Upper lobe of right lung (tissue), 1 donor: Measurements from ENCODE around the gene RNF4. TPM values are rescaled to one million over a fixed set of nuclear protein-coding genes. Genes with fewer than 3 reads are reported as not detected.

Experiments
- ATAC-seq: fragments of 200-7000 bp; cut with Tn5 transposase; one replicate; pipeline ENCODE4 v1.9.1; 2020; ENCODE audit warnings: mild to moderate bottlenecking, moderate library complexity
- DNase-seq: peaks from one replicate; pipeline ENCODE4 v3.0.0-alpha.2; 2020
- H3K27ac ChIP-seq: fragments of 200-600 bp; one replicate; pipeline ENCODE4 v1.8.0; 2022
- H3K27me3 ChIP-seq: fragments of 200-600 bp; one replicate; pipeline ENCODE4 v1.8.0; 2022; ENCODE audit warnings: mild to moderate bottlenecking
- H3K36me3 ChIP-seq: fragments of 200-600 bp; one replicate; pipeline ENCODE4 v1.8.0; 2022
- H3K4me1 ChIP-seq: fragments of 200-600 bp; one replicate; pipeline ENCODE4 v1.8.0; 2022
- H3K4me3 ChIP-seq: fragments of 200-600 bp; one replicate; pipeline ENCODE4 v1.8.0; 2022; ENCODE audit warnings: mild to moderate bottlenecking
- H3K9me3 ChIP-seq: fragments of 200-600 bp; one replicate; pipeline ENCODE4 v1.8.0; 2022
- intact Hi-C: fragments of 100-400 bp; cut with DNase I; formaldehyde crosslinking; loops from one replicate; pipeline ENCODE4 v1.11.0; 2022
- total RNA-seq: library from RNA; stranded (reverse); fragmentation: NEBNext Ultra II Directional; extraction: Animal tissue kit (Norgen Biotek cat#: 25700); gene quantifications from one replicate; pipeline ENCODE4 v1.2.1, GENCODE V29; 2021
- TF ChIP-seq, protein P1 (sequence below): fragments of 200-600 bp; IDR thresholded peaks from one replicate; pipeline ENCODE4 v1.8.0; 2022; ENCODE audit warnings: antibody characterized with exemption
- donor health status: DM: no; HTN: yes; CAD: no; lungs with severe emphysema.

RNF4 gene
- total RNA-seq, 1 donor from 2014 or later = 41.0 TPM

- ATAC-seq (no peak), DNase-seq (no peak)
- H3K27me3 ChIP-seq = no peaks in the 10 kb centered on the region
- H3K4me3 ChIP-seq = no peak overlapping the region
- intact Hi-C loops = no loop called here
- TF ChIP-seq, protein P1, sequence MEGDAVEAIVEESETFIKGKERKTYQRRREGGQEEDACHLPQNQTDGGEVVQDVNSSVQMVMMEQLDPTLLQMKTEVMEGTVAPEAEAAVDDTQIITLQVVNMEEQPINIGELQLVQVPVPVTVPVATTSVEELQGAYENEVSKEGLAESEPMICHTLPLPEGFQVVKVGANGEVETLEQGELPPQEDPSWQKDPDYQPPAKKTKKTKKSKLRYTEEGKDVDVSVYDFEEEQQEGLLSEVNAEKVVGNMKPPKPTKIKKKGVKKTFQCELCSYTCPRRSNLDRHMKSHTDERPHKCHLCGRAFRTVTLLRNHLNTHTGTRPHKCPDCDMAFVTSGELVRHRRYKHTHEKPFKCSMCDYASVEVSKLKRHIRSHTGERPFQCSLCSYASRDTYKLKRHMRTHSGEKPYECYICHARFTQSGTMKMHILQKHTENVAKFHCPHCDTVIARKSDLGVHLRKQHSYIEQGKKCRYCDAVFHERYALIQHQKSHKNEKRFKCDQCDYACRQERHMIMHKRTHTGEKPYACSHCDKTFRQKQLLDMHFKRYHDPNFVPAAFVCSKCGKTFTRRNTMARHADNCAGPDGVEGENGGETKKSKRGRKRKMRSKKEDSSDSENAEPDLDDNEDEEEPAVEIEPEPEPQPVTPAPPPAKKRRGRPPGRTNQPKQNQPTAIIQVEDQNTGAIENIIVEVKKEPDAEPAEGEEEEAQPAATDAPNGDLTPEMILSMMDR = no peak
- no peaks in the 10 kb centered on the region for H3K4me1 ChIP-seq
- H3K9me3 ChIP-seq = no peaks in the 10 kb centered on the region
- no peaks in the 10 kb centered on the region for H3K36me3 ChIP-seq
- H3K27ac ChIP-seq = no peak overlapping the region
Observed at GRCh38 chr4:2434420-2434819, 34.5 kb upstream of the RNF4 start.

- no peaks in the 10 kb centered on the region for H3K27me3 ChIP-seq
- intact Hi-C loops = no loop called here
- no peaks in the 10 kb centered on the region for H3K9me3 ChIP-seq
- ATAC-seq = no peak
- no peak overlapping the region for H3K27ac ChIP-seq
- H3K36me3 ChIP-seq = no peaks in the 10 kb centered on the region
- TF ChIP-seq, protein P1 = no peak
- DNase-seq = no peak
- H3K4me1 ChIP-seq = no peaks in the 10 kb centered on the region
- no peak overlapping the region for H3K4me3 ChIP-seq
Observed at GRCh38 chr4:2436301-2436700, 32.6 kb upstream of the RNF4 start.

DNA sequence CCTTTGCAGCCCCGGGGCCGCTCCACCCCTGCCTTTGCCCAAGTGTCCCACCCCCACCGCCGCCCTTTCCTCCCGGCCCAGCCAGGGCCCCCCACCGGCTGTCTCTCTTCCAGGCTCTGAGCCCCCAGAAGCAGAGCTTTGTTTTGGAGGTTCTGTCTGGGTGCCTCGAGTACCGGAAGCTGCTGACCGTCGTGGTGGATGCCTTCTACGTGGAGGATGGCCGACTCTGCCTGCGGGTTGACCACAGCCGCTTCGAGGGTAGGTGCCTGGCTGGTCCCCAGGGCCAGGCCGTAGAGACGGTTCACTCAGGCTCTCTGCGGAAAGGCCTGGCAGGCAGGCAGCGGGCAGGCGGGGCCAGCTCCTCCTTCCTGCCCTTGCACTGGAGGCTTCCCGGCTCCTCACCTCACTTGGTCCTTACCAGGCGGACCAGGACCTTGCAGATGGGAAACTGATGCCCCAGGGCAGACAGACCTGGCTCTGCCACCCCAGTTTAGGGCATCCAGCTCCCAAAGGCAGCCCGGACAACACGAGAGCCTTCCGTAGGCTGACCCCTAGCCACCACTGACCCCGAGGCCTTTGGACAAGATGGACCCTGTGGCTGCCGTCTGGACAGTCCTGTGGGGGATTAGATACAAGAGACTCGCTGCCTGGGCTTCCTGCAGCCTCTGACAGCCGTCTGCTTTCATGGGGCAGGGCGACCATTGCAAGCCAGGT is 32.0 kb upstream of the RNF4 start:
- H3K36me3 ChIP-seq = no peaks in the 10 kb centered on the region
- H3K27me3 ChIP-seq = no peaks in the 10 kb centered on the region
- no peaks in the 10 kb centered on the region for H3K4me1 ChIP-seq
- TF ChIP-seq, protein P1 = no peak
- H3K4me3 ChIP-seq = no peak overlapping the region
- no peaks in the 10 kb centered on the region for H3K9me3 ChIP-seq
- DNase-seq = no peak
- no peak for ATAC-seq
- intact Hi-C loops = no loop called here
- H3K27ac ChIP-seq = no peak overlapping the region

DNA sequence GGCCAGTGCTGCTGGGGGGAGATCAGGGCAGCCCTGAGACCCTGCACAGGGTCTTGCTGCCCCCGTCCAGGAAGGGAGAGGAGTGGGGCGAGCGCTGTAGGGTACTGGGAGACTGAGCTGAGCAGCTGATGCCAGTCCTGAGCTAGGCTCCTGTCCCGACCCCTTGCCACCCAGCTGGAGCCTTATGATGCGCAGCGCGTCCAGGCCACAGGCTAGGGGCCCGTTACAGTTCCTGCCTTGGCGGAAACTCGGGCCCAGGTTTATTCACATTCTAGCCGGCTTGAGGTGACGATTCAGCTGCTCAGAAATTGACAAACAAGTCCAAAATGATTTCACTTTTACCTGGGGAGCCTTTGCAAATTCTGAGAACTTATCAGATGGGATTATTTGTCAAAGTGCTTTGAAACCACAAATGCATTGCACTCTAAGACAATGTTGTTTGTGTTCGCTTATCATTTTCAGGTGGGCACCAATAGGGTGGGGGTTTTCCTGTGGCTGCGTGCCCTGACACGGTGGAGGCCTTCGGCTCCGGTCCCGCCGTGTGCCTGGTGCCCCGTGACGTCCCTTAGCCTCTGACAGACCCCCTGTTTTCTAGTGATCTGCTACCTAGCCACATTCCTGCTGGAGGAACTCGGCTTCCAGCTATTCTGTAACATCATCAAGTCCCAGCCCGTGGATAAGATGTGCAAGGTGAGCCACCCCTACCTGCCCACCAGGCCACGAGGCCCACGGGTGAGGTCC is 31.3 kb upstream of the RNF4 start:
- ATAC-seq (no peak), DNase-seq (no peak)
- H3K4me1 ChIP-seq = no peaks in the 10 kb centered on the region
- no peak overlapping the region for H3K27ac ChIP-seq
- no peaks in the 10 kb centered on the region for H3K9me3 ChIP-seq
- TF ChIP-seq, protein P1 = no peak
- no peaks in the 10 kb centered on the region for H3K27me3 ChIP-seq
- intact Hi-C loops = no loop called here
- no peak overlapping the region for H3K4me3 ChIP-seq
- no peaks in the 10 kb centered on the region for H3K36me3 ChIP-seq

DNA sequence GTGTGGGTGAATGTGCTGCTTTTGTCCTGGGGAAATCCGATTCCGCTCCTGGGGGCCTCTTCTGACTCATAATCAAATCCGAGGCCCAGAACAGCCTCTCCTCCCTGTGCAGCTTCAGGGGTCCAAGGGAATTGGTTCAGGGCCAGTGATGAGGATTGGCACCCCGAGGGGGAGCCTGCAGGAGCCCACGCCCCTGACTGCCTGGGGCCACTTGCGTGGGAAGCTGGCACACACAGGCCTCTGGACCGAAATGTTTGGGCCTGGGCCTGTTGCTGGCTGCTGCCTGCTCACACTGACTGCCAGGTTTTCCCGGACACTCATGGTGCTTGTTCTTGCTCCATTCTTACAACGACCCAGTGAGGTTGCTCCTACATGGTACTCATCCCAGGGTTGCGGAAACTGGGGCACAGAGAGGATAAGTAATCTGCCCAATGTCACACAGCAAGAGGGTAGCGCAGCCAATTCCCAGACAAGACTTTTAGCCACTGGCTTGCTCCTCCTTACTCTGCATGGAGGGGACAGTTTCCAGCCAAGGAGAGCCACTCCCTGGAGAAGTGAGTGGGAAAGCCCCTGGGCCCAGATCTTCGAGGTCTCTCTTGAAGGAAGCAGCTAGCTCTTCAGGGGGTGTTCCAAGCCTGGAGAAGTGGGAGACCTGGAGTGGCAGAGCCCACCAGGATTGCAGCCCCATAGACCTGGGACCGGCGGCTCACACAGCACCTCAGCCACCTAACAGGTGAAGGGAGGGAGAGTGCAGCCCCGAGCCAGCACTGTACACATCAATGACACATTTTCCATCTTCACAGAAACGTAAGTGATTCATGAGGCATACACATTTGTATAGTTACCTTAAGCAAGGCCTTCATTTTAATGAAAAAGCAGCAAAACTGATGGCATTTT is 29.8 kb upstream of the RNF4 start:
- Histone ChIP-seq H3K27me3 (no peaks in the 10 kb centered on the region), H3K4me1 (no peaks in the 10 kb centered on the region), H3K27ac (no peak overlapping the region), H3K36me3 (no peaks in the 10 kb centered on the region), H3K9me3 (no peaks in the 10 kb centered on the region), H3K4me3 (no peak overlapping the region)
- ATAC-seq = no peak
- intact Hi-C loops = no loop called here
- DNase-seq = peak; percentile 58
- TF ChIP-seq, protein P1 = no peak
